GM19452 (cell line): ENCODE results near the gene EGFL8.

ENCODE experiments used
- ATAC-seq: cut with Tn5 transposase; IDR thresholded peaks from one replicate; pipeline ENCODE4 v1.9.1; 2021; ENCODE audit not compliant: unreplicated experiment

EGFL8 gene

GRCh38 chr6:32167154-32167760, 2.9 kb downstream of the EGFL8 start:
- no peak for ATAC-seq

GRCh38 chr6:32167761-32168262, 3.4 kb downstream of the EGFL8 start:
- ATAC-seq, result no peak

- ATAC-seq, result no peak
Observed at GRCh38 chr6:32168350-32168749, 4.0 kb downstream of the EGFL8 start.

- no peak for ATAC-seq
Observed at GRCh38 chr6:32168807-32169591, 4.6 kb downstream of the EGFL8 start.

GRCh38 chr6:32170294-32170693, 5.9 kb downstream of the EGFL8 start:
- ATAC-seq, result no peak

GRCh38 chr6:32171234-32171633, 6.8 kb downstream of the EGFL8 start:
- ATAC-seq, result no peak

GRCh38 chr6:32173051-32173727, 8.8 kb downstream of the EGFL8 start:
- no peak for ATAC-seq

GRCh38 chr6:32174416-32174815, 10.0 kb downstream of the EGFL8 start:
- ATAC-seq, result no peak

- no peak for ATAC-seq
Observed at GRCh38 chr6:32175322-32175710, 10.9 kb downstream of the EGFL8 start.

- ATAC-seq, result peak; percentile 52
Observed at GRCh38 chr6:32175711-32176475, 11.5 kb downstream of the EGFL8 start, which contains the start of gene AGPAT1. AGPAT1 (minus strand) TSS chr6:32176084; CDS start chr6:32171496, 4,588 bp downstream.

- no peak for ATAC-seq
Observed at GRCh38 chr6:32176476-32177182, 12.2 kb downstream of the EGFL8 start.

- no peak for ATAC-seq
Observed at GRCh38 chr6:32177183-32177787, 12.9 kb downstream of the EGFL8 start.

- peak; percentile 76 for ATAC-seq
Observed at GRCh38 chr6:32177788-32178546, 13.6 kb downstream of the EGFL8 start, which contains the start of gene RNF5. RNF5 (plus strand) TSS chr6:32178405; CDS start chr6:32178512, 107 bp downstream.

GRCh38 chr6:32178547-32179440, 14.4 kb downstream of the EGFL8 start:
- no peak for ATAC-seq

GRCh38 chr6:32179766-32180405, 15.5 kb downstream of the EGFL8 start:
- no peak for ATAC-seq

GRCh38 chr6:32181148-32181702, 16.8 kb downstream of the EGFL8 start:
- ATAC-seq, result no peak

GRCh38 chr6:32181915-32182529, 17.6 kb downstream of the EGFL8 start:
- ATAC-seq, result no peak
